K562 (cell line): ENCODE data around the gene CPTP. TPM values are rescaled to one million over a fixed set of nuclear protein-coding genes. Genes with fewer than 3 reads are reported as not detected.

Source experiments
- ARNT ChIP-seq, 2 experiments: fragments of 450-650 bp; IDR thresholded peaks; 2 replicates each; pipeline ENCODE4 v1.6.1; 2016; ENCODE audit warnings: mild to moderate bottlenecking in 1 of 2
- CREBBP ChIP-seq: IDR thresholded peaks from one replicate; pipeline ENCODE4 v1.6.1; 2012; ENCODE audit warnings: low read depth, mild to moderate bottlenecking, control low read depth, inconsistent platforms, low read length
- FIP1L1 ChIP-seq: fragments of 200-400 bp; formaldehyde crosslinking; IDR thresholded peaks from 2 replicates; pipeline ENCODE4 v1.6.1; 2018; ENCODE audit warnings: mild to moderate bottlenecking, low read depth, low read length; ENCODE audit not compliant: poor library complexity, severe bottlenecking
- LEF1 ChIP-seq: fragments of 450-650 bp; IDR thresholded peaks from 2 replicates; pipeline ENCODE4 v1.6.1; 2016; ENCODE audit warnings: mild to moderate bottlenecking
- MEF2D ChIP-seq: conservative IDR thresholded peaks from 2 replicates; pipeline ENCODE4 v1.6.1; 2016; ENCODE audit warnings: low read depth, missing genetic modification characterization, missing compliant biosample characterization
- MYBL2 ChIP-seq, 2 experiments: fragments of 450-650 bp in 1 of 2; sonication (generic) in 1 of 2; formaldehyde crosslinking in 1 of 2; IDR thresholded peaks; 2 replicates each; pipeline versions ENCODE4 v1.6.1 to v1.8.1; 2017 to 2022; ENCODE audit warnings: borderline replicate concordance in 1 of 2, inconsistent platforms in 1 of 2, low read depth in 1 of 2, mild to moderate bottlenecking in 1 of 2, missing genetic modification reagents in 1 of 2, moderate library complexity in 1 of 2
- NCOR1 ChIP-seq: fragments of 450-650 bp; IDR thresholded peaks from 2 replicates; pipeline ENCODE4 v1.6.1; 2016; ENCODE audit warnings: mild to moderate bottlenecking, moderate library complexity
- NRF1 ChIP-seq, 2 experiments: fragments of 450-650 bp; IDR thresholded peaks in 1 of 2; conservative IDR thresholded peaks in 1 of 2; 2 replicates each; pipeline ENCODE4 v1.6.1; 2014; ENCODE audit warnings: mild to moderate bottlenecking in 2 of 2
- OTX1 ChIP-seq: fragments of 450-650 bp; formaldehyde crosslinking; IDR thresholded peaks from 2 replicates; pipeline ENCODE4 v1.4.0; 2022; ENCODE audit warnings: mild to moderate bottlenecking
- PHF8 ChIP-seq: fragments of 200-600 bp; sonication (generic); IDR thresholded peaks from 2 replicates; pipeline ENCODE4 v1.6.1; 2012; ENCODE audit warnings: mixed run types, mild to moderate bottlenecking, inconsistent platforms, low read length, moderate library complexity, borderline replicate concordance
- POLR3G ChIP-seq: IDR thresholded peaks from 2 replicates; pipeline ENCODE4 v1.6.1; 2011; ENCODE audit not compliant: insufficient read length, insufficient replicate concordance; ENCODE audit errors: extremely low read depth
- SIN3A ChIP-seq, 2 experiments: fragments of 150-350 bp in 1 of 2; IDR thresholded peaks; 2 replicates each; pipeline ENCODE4 v1.6.1; 2011 to 2016; ENCODE audit warnings: borderline replicate concordance in 2 of 2, low read depth in 2 of 2, low read length in 2 of 2, mild to moderate bottlenecking in 2 of 2, moderate library complexity in 2 of 2; ENCODE audit not compliant: control insufficient read depth in 1 of 2
- SPI1 ChIP-seq: IDR thresholded peaks from 2 replicates; pipeline ENCODE4 v1.6.1; 2011; ENCODE audit warnings: low read depth, low read length, control low read depth, borderline replicate concordance
- U2AF1 ChIP-seq: fragments of 200-400 bp; formaldehyde crosslinking; optimal IDR thresholded peaks from 2 replicates; pipeline ENCODE3; 2017; ENCODE audit warnings: mild to moderate bottlenecking, low read depth, low read length, moderate library complexity
- ZBTB8A ChIP-seq: fragments of 450-650 bp; IDR thresholded peaks from 2 replicates; pipeline ENCODE4 v1.6.1; 2018; ENCODE audit warnings: mild to moderate bottlenecking, moderate library complexity; ENCODE audit not compliant: partially characterized antibody
- ZNF217 ChIP-seq: sonication (generic); formaldehyde crosslinking; IDR thresholded peaks from 2 replicates; pipeline ENCODE4 v1.8.0; 2022; ENCODE audit warnings: mild to moderate bottlenecking, missing genetic modification reagents
- polyA plus RNA-seq, 8 experiments: library from polyadenylated mRNA; depleted of rRNA in 4 of 8; stranded (reverse) in 5 of 8; unstranded in 3 of 8; fragments of >200 nt; fragmentation: Nextera tagmentation in 2 of 8; fragmentation: Illumina TruSeq in 1 of 8; extraction: Ambion mirVana in 2 of 8; extraction: Trizol in 1 of 8; gene quantifications; 2 replicates each; pipeline versions ENCODE4 v1.2.1 to v1.2.3, GENCODE V29; 2011 to 2014; ENCODE audit warnings: inconsistent platforms in 1 of 8, missing spikeins in 1 of 8
- total RNA-seq, 7 experiments: library from RNA; depleted of rRNA in 6 of 7; stranded (reverse); fragments of >200 nt in 6 of 7; fragmentation: Illumina TruSeq in 2 of 7; extraction: Trizol in 2 of 7; gene quantifications; 2 replicates each; pipeline versions ENCODE4 v1.2.1 to v1.2.3, GENCODE V29; 2011 to 2021; ENCODE audit warnings: low replicate concordance in 1 of 7
- TF ChIP-seq, protein P1 (sequence below): IDR thresholded peaks from 2 replicates; pipeline ENCODE4 v1.6.1; 2014; ENCODE audit warnings: antibody characterized with exemption
- TF ChIP-seq, protein P2 (sequence below): fragments of 450-650 bp; conservative IDR thresholded peaks from 2 replicates; pipeline ENCODE4 v1.6.1; 2016; ENCODE audit warnings: missing genetic modification characterization, low read depth, mild to moderate bottlenecking, control low read depth, missing compliant biosample characterization
- TF ChIP-seq, protein P3 (sequence below): fragments of 250-450 bp; sonication (Bioruptor Pico); IDR thresholded peaks from 2 replicates; pipeline ENCODE4 v1.8.0; 2022; ENCODE audit warnings: moderate library complexity, mild to moderate bottlenecking, inconsistent platforms
- TF ChIP-seq, protein P4 (sequence below): fragments of 250-450 bp; sonication (Bioruptor Pico); IDR thresholded peaks from 2 replicates; pipeline ENCODE4 v1.8.0; 2021; ENCODE audit warnings: moderate library complexity, mild to moderate bottlenecking, inconsistent platforms
- TF ChIP-seq, protein P5 (sequence below): fragments of 200-400 bp; formaldehyde crosslinking; IDR thresholded peaks from 2 replicates; pipeline ENCODE4 v1.6.1; 2017; ENCODE audit warnings: mild to moderate bottlenecking, low read depth, low read length, moderate library complexity

Gene CPTP
- total and polyA plus RNA-seq, 9 of the 15 experiments (the other 6 are each of a cell fraction or from before 2014, with no cell fraction given), result 0.11 to 25.8 (median 3.5) TPM

DNA sequence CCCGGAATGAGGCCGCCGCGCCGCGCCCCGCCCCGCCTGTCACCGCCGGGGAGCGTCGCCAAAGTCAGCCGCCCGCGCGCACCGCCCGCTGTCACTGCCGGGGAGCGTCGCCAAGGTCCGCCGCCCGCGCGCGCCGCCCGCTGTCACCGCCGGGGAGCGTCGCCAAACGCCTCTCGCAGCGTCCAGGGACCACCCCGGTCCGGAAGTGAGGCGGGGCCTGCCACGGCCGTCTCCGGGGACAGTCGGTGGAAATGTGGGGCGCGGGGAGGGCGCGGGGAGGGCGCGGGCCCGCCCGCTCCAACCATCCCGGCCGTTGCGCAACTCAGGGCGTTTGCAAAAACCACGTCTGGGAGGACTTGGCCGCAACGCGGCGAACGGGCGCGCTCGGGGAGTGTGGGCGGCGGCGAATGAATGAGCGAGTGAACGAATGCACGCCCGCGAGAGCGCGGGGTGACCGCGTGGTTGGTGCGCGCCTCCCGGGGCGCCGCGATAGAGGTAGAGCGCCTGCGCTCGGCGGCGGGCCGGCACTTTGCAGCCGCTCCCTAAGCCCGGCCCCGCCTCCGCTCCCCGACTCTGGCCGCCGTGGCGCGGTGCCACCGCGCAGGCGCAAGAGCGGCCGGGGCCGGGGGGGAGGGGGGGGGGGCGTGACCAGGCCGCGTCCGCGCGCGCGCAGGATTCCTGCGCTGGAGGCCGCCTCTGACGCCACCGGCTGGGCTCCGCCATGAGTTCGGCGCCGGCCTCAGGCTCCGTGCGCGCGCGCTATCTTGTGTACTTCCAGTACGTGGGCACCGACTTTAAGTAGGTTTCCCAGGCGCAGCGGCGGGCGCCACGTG lies 16.5 kb upstream of the CPTP start, which contains the start of the genes ACAP3 and PUSL1 (continued):
- TF ChIP-seq POLR3G (no peak), SIN3A (IDR thresholded peaks at IDR 0.05; ENCODE audit: borderline replicate concordance in 2 of 2, control insufficient read depth in 1 of 2, low read depth in 2 of 2, low read length in 2 of 2) (peak; percentile 78 to 97), NCOR1 (peak; percentile 48), SPI1 (no peak), NRF1 (conservative IDR thresholded peaks at IDR 0.05 in 1 of 2, IDR thresholded peaks at IDR 0.05 in 1 of 2) (peak; percentile 92 to 93), CREBBP (no peak), ZBTB8A (no peak), U2AF1 (peak; percentile 98), MEF2D (no peak), ARNT (IDR thresholded peaks at IDR 0.05) (no peak), MYBL2 (IDR thresholded peaks at IDR 0.05; ENCODE audit: low read depth) (no peak), MYBL2 (CRISPR knock-in tag; IDR thresholded peaks at IDR 0.05; ENCODE audit: borderline replicate concordance) (no peak), FIP1L1 (peak; percentile 97), ZNF217 (CRISPR knock-in tag) (no peak), LEF1 (no peak), PHF8 (peak; percentile 81; the same call in 1 of the 2 replicates), OTX1 (CRISPR knock-in tag) (no peak)
- TF ChIP-seq, protein P1, sequence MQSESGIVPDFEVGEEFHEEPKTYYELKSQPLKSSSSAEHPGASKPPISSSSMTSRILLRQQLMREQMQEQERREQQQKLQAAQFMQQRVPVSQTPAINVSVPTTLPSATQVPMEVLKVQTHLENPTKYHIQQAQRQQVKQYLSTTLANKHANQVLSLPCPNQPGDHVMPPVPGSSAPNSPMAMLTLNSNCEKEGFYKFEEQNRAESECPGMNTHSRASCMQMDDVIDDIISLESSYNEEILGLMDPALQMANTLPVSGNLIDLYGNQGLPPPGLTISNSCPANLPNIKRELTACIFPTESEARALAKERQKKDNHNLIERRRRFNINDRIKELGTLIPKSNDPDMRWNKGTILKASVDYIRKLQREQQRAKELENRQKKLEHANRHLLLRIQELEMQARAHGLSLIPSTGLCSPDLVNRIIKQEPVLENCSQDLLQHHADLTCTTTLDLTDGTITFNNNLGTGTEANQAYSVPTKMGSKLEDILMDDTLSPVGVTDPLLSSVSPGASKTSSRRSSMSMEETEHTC, result no peak; the same call in 1 of the 2 replicates
- TF ChIP-seq, protein P2, sequence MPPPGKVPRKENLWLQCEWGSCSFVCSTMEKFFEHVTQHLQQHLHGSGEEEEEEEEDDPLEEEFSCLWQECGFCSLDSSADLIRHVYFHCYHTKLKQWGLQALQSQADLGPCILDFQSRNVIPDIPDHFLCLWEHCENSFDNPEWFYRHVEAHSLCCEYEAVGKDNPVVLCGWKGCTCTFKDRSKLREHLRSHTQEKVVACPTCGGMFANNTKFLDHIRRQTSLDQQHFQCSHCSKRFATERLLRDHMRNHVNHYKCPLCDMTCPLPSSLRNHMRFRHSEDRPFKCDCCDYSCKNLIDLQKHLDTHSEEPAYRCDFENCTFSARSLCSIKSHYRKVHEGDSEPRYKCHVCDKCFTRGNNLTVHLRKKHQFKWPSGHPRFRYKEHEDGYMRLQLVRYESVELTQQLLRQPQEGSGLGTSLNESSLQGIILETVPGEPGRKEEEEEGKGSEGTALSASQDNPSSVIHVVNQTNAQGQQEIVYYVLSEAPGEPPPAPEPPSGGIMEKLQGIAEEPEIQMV (tag), result no peak
- TF ChIP-seq, protein P3, sequence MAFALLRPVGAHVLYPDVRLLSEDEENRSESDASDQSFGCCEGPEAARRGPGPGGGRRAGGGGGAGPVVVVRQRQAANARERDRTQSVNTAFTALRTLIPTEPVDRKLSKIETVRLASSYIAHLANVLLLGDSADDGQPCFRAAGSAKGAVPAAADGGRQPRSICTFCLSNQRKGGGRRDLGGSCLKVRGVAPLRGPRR (CRISPR knock-in tag), result no peak
- TF ChIP-seq, protein P4, sequence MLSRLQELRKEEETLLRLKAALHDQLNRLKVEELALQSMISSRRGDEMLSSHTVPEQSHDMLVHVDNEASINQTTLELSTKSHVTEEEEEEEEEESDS (CRISPR knock-in tag), result no peak
- TF ChIP-seq, protein P5, sequence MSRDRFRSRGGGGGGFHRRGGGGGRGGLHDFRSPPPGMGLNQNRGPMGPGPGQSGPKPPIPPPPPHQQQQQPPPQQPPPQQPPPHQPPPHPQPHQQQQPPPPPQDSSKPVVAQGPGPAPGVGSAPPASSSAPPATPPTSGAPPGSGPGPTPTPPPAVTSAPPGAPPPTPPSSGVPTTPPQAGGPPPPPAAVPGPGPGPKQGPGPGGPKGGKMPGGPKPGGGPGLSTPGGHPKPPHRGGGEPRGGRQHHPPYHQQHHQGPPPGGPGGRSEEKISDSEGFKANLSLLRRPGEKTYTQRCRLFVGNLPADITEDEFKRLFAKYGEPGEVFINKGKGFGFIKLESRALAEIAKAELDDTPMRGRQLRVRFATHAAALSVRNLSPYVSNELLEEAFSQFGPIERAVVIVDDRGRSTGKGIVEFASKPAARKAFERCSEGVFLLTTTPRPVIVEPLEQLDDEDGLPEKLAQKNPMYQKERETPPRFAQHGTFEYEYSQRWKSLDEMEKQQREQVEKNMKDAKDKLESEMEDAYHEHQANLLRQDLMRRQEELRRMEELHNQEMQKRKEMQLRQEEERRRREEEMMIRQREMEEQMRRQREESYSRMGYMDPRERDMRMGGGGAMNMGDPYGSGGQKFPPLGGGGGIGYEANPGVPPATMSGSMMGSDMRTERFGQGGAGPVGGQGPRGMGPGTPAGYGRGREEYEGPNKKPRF, result no peak
